HG03039 (cell line): ENCODE data around the gene GPS2.
"Not testable (repeated sequence)": the region's sequence is repeated elsewhere in the genome, so short reads cannot be mapped to it uniquely, and the experiment has no call there.

Source experiments
- ATAC-seq: cut with Tn5 transposase; IDR thresholded peaks from one replicate; pipeline ENCODE4 v1.9.1; 2021; ENCODE audit warnings: mild to moderate bottlenecking, moderate library complexity; ENCODE audit not compliant: unreplicated experiment

Gene GPS2

GRCh38 chr17:7340179-7340578, 25.0 kb upstream of the GPS2 start:
- no peak for ATAC-seq

GRCh38 chr17:7337600-7337999, 22.4 kb upstream of the GPS2 start:
- not testable (repeated sequence) for ATAC-seq

DNA sequence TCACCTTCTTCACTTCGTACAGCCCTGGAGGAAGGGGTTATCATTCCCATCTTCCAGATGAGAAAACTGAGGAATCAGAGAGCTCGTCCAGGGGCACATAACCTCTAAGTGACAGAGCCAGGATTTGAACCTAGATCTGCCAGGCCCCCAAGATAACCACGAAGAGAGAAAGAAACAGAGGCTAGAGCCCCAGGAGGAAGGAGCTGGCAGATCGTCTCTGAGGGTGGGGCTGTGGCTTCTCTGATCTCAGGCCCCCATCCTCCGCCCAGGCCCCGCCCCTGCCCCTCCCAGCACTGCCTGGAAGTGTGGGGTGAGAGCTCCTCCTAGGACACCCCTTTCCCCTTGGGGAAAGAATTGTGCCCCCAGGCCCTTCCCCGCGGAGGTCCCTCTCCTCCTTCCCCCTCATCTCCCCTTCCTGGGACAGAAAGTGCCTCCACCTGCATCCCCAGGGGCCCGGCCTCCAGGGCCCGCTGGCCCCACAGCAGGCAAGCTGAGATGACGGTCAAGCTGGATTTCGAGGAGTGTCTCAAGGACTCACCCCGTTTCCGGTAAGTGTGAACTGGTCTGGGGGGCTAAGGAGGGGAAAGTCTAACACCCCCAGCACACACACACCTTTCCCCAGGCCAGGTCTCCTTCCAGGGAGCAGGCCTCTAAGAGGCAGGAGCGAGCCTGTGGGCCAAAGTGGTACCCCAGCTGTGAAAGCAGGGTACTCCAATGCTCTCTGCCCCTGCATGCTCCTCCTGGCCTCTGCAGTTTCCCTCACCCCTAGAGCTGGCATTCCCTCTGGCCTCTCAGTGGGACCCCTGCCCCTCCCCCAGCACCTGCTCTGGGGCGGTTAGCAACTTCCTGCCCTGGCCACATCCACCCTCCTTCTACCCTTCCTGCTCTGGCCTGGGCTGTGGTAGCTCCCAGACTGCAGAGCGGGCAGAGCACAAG, 21.3 kb upstream of the GPS2 start, which contains the start of gene ACAP1:
TSS of gene ACAP1 (plus strand) at position 290 of the 936 bp plus-strand sequence. CDS start at position 496, 206 bp downstream.
- ATAC-seq = peak; percentile 47

GRCh38 chr17:7335765-7336164, 20.6 kb upstream of the GPS2 start:
- ATAC-seq = not testable (repeated sequence)

DNA sequence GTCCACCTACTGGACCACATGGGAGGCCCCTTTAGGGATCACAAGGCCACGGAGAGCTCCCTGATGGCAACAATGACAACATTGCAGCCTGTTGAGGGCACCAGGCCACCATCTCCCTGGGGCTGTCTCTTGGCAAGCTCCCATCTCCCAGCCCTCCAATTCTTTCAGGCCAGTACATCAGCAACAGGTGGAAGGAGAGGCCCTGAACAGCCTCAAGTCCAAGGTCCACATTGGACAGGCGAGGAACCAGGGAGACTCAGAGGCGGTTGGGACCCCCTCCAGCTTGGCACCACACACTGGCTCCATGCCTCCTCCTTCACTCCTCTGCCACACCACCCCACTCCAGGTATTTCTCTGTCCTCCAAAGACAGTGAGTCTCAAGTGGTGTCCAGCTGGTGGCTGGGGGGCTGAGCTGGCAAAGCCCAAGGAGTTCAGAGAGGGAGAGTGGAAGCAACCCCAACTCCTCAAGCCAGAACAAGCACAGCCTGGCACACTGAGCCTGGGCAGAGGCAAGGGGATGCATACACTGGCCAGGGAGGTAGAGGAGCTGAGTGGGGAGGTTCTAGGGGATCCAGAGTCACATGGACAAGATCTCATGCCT, 19.9 kb upstream of the GPS2 start:
- ATAC-seq = no peak

- ATAC-seq = not testable (repeated sequence)
These were observed 17.5 kb upstream of the GPS2 start for GRCh38 chr17:7332600-7333069.

- no peak for ATAC-seq
These were observed 17.0 kb upstream of the GPS2 start for GRCh38 chr17:7332111-7332510.

- no peak for ATAC-seq
These were observed 15.5 kb upstream of the GPS2 start for GRCh38 chr17:7330638-7331015.

- peak; percentile 30 for ATAC-seq
These were observed 15.0 kb upstream of the GPS2 start for GRCh38 chr17:7329997-7330637.

DNA sequence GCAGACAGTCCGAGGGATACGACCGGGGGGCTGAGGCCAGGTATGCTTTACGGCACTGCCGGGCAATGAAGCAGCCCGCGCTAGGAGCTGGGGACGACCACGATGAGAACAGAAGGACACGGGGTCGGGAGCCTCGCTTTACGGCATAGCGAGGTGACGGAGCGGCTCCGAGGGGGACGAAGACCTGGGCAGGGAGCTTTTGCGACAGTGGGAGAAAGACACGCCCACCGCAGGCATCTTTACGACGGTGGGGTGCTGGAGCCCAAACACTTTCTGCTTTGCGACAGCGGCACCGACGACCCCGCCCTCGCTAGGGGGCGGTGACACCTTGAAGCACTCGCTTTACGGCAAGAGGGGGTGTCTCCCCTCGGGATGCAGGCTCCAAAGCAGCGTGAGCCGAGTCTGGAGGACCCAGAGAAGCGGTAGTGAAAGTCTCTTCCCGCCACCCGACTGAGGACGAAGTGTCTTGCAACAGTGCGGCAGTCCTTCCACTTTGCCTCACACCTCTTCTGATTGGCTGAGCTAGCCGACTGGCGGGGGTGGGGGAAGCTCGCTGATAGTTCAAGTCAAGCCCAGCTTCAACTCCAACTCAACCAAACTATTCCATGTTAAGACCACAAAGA, 14.3 kb upstream of the GPS2 start:
- ATAC-seq = peak; percentile 53

DNA sequence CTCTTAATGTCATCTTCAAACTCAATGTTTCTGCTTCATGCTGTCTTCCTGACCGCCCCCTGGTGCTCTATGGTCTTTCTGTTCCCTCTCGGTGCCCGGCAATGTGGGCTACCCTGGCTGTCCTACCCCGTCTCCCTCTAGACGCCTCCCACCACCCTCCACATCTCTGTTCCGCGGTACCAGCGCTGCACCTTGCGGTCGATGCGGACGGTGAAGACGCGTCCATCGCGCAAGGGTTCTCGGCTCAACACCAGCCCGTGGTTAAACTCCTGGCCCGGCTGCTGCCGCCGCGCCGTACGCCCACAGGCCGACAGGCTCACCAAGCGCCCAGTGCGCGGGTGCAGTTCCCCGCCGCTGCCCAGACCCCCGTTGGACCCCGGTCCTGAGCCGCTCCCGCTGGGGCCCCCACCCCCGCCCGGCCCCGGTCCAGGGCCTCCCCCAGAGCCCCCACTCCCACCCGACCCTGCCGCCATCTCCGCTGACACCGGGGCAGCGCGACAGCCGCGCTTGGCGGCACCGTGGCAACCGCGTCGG, 13.7 kb upstream of the GPS2 start, which contains the start of gene NEURL4:
TSS of gene NEURL4 (minus strand) at position 496 of the 534 bp plus-strand sequence. CDS start at position 473, 23 bp downstream.
- ATAC-seq = no peak

DNA sequence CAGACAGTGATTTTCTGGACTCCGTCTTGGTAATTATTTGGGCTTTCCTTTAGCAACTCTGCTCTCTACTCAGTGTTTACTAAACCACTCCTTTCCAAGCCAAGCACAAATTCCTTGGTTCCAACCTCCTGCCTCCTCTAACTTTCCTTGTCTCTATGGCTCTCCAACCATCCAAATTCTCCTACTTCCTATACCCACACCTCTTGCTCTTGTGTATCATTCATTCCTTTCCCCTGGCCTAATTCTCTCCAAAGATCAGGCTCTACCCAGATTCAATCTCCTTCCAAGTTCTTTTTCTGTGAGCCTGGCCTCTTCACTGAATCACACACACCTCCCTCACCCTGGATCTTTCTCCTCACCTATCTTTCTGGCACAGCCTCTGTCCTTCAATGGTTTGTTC, 12.8 kb upstream of the GPS2 start:
- no peak for ATAC-seq

DNA sequence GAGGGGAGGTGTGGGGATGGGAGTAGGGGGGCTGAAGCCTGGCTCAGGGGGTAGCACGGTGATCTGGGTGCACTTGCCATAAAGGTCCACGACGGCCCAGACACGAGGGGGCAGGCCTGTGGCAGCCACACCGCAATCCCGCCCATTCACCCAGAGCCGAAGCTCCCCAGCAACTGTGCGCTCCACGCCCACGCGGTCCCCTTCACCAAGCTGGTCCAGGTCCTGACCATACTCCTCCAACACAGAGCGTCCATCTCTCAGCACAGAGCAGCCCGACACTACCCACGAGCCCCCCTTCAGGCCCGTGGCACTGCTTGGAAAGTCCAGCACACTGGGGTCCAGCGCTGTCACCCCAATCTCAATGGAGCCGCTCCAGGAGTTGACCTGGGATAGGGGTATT, 12.3 kb upstream of the GPS2 start:
- no peak for ATAC-seq

DNA sequence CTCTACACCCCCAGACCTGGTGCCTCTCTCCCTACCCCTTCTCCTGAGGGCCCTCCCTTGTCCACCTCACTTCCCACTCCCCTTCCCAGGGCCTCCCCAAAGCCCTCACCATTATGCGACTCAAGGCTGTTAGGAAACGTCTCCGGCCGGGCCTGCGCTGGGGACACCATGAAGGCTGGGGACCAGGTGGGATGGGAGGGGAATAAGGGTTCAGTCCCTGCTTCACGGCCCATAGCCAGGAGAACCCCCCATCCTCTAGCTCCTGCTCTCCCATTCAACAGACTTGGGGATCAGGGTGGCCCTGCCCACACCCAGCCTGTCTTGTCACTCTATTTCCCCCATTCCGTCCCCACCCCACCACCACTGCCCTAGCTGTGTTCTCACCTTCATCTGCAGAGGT, 11.9 kb upstream of the GPS2 start:
- no peak for ATAC-seq

- ATAC-seq = no peak
These were observed 11.0 kb upstream of the GPS2 start for GRCh38 chr17:7326186-7326585.

DNA sequence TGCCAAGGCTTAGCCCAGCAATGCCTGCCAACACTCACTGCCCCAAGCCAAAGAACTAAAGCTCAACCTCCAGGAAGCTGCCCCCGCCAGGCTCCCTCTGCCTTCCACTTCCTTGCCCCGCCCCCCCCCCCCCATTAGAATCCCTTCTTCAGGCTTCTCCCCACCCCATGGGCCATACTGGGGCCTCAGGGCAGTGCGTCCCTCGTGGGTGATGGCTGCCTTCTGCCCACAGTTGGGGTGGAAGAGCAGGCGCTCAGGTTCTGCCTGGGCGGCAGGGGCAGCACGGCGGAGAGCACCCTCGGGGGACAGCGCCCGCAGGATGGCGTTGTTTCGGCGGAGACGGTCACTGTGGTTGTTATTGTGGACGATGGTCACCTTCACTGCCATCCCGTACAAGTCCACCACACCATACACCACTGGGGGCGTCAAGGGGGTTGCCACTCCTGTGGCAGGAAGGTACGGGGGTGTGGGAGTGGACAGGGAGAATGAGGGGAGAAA, 9.9 kb upstream of the GPS2 start:
- ATAC-seq = no peak

DNA sequence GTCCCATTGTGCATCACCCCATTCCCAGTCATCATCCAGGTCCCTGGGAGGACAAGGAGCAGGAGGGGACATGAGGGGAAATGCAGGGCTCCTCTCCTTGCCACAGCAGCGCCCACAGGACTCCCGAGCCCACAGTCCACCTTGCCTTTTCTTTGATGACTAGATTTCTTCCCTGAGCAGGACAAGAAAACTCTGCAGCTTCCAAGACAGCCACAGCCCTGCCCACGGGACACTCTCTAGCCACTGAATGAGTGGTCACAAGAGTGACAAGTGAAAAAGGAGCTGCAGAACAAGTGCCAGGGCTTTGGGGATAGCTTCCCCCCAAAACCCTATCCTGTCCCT, 9.2 kb upstream of the GPS2 start:
- no peak for ATAC-seq

DNA sequence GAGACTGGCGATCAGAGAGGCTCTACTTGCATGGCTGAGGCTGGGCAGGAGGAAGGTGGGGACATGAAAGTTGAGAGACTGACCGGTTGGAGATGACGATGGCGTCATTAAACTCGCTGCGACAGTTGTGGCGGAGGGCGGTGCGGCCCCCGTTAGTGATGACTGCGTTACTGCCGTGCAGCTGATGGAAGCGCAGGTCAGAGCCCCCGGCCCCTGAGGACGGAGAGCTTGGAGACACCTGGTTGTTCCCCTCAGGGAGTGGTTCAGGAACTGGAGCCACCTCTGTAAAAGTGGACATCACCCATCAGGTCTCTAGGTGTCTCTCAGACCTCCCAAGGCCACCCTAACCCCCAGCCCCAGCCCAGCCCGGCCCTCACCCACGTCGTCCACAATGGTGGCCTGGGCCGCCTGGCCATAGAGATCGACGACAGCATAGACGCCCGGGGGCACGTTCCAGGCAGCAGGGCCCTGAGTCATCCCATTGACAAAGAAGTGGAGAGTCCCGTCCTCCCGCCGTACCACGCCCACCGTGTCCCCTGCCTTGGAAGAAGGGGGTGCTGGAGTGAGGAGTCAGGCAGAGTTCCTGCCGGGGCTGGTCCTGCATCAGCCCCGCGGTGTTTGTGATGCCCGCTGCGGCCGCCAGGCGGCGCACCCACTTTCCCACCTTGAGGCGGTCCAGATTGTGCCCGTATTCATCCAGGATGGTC, 8.7 kb upstream of the GPS2 start:
- no peak for ATAC-seq

GRCh38 chr17:7322520-7323194, 7.5 kb upstream of the GPS2 start:
- no peak for ATAC-seq
